MM.1S (cell line): Measurements from ENCODE around the gene OTX1.

Source experiments
- CTCF ChIP-seq: fragments of 300-600 bp; sonication (generic); IDR thresholded peaks from 2 replicates; pipeline ENCODE4 v1.5.1; 2016; ENCODE audit warnings: antibody characterized with exemption, low read length, mixed read lengths
- EZH2 ChIP-seq: fragments of 300-600 bp; sonication (generic); optimal IDR thresholded peaks from 2 replicates; pipeline ENCODE3; 2017; ENCODE audit warnings: low read depth, mild to moderate bottlenecking, antibody characterized with exemption, low read length, mixed read lengths
- EZH2phosphoT487 ChIP-seq: fragments of 300-600 bp; sonication (generic); IDR thresholded peaks from 2 replicates; pipeline ENCODE4 v1.6.1; 2018; ENCODE audit warnings: antibody characterized with exemption, low read length

- TF ChIP-seq EZH2 (no peak), CTCF (no peak), EZH2phosphoT487 (no peak)
These were observed 41.8 kb downstream of the OTX1 start for GRCh38 chr2:63092401-63092800.
